GM19468 (cell line): Measurements from ENCODE around the gene C2CD4D.
"Not testable (repeated sequence)": the region's sequence is repeated elsewhere in the genome, so short reads cannot be mapped to it uniquely, and the experiment has no call there.

Experiments
- ATAC-seq: cut with Tn5 transposase; IDR thresholded peaks from one replicate; pipeline ENCODE4 v1.9.1; 2021; ENCODE audit warnings: mild to moderate bottlenecking, moderate library complexity, moderate number of reproducible peaks; ENCODE audit not compliant: unreplicated experiment; ENCODE audit errors: extremely low read depth

The C2CD4D gene

GRCh38 chr1:151859891-151860293, 20.3 kb upstream of the C2CD4D start:
- ATAC-seq: no peak

GRCh38 chr1:151858886-151859665, 19.5 kb upstream of the C2CD4D start:
- ATAC-seq: no peak

- ATAC-seq: no peak
Measured at GRCh38 chr1:151858030-151858746, 18.6 kb upstream of the C2CD4D start.

- ATAC-seq: no peak
Measured at GRCh38 chr1:151855933-151856332, 16.3 kb upstream of the C2CD4D start.

- ATAC-seq: not testable (repeated sequence)
Measured at GRCh38 chr1:151855516-151855915, 15.9 kb upstream of the C2CD4D start.

GRCh38 chr1:151854658-151855057, 15.0 kb upstream of the C2CD4D start:
- ATAC-seq: no peak

- no peak for ATAC-seq
Measured at GRCh38 chr1:151853411-151853943, 13.9 kb upstream of the C2CD4D start, which contains the start of gene THEM5. TSS of gene THEM5 (minus strand) at chr1:151853712. CDS start at chr1:151853565, 147 bp downstream.

- no peak for ATAC-seq
Measured at GRCh38 chr1:151852733-151853132, 13.1 kb upstream of the C2CD4D start.

GRCh38 chr1:151851886-151852285, 12.3 kb upstream of the C2CD4D start:
- no peak for ATAC-seq

GRCh38 chr1:151849871-151850270, 10.3 kb upstream of the C2CD4D start:
- no peak for ATAC-seq

GRCh38 chr1:151849126-151849525, 9.5 kb upstream of the C2CD4D start:
- ATAC-seq: no peak

GRCh38 chr1:151847867-151848596, 8.4 kb upstream of the C2CD4D start:
- no peak for ATAC-seq

GRCh38 chr1:151846686-151847237, 7.1 kb upstream of the C2CD4D start:
- ATAC-seq: no peak

GRCh38 chr1:151846062-151846568, 6.5 kb upstream of the C2CD4D start:
- no peak for ATAC-seq

- ATAC-seq: no peak
Measured at GRCh38 chr1:151843398-151843797, 3.8 kb upstream of the C2CD4D start.

GRCh38 chr1:151841141-151841540, 1.5 kb upstream of the C2CD4D start:
- no peak for ATAC-seq

GRCh38 chr1:151840421-151840820, 801 bp upstream of the C2CD4D start:
- ATAC-seq: no peak

- no peak for ATAC-seq
Measured at GRCh38 chr1:151839082-151839412, 573 bp downstream of the C2CD4D start.

GRCh38 chr1:151838222-151839081, 1.2 kb downstream of the C2CD4D start:
- no peak for ATAC-seq
